Neural progenitor cell (in vitro differentiated cells): ENCODE results near the gene KIF25.

ENCODE experiments used
- EZH2 ChIP-seq: fragments of 200-600 bp; sonication (generic); IDR thresholded peaks from 2 replicates; pipeline ENCODE4 v1.6.1; 2017; ENCODE audit warnings: antibody characterized with exemption, mild to moderate bottlenecking, moderate library complexity
- EZH2phosphoT487 ChIP-seq: fragments of 200-600 bp; sonication (generic); IDR thresholded peaks from 2 replicates; pipeline ENCODE4 v1.6.1; 2017; ENCODE audit warnings: antibody characterized with exemption
- TF ChIP-seq, protein P1 (sequence below): fragments of 200-600 bp; sonication (generic); IDR thresholded peaks from 2 replicates; pipeline ENCODE4 v1.5.1; 2017; ENCODE audit warnings: antibody characterized with exemption, mild to moderate bottlenecking

DNA sequence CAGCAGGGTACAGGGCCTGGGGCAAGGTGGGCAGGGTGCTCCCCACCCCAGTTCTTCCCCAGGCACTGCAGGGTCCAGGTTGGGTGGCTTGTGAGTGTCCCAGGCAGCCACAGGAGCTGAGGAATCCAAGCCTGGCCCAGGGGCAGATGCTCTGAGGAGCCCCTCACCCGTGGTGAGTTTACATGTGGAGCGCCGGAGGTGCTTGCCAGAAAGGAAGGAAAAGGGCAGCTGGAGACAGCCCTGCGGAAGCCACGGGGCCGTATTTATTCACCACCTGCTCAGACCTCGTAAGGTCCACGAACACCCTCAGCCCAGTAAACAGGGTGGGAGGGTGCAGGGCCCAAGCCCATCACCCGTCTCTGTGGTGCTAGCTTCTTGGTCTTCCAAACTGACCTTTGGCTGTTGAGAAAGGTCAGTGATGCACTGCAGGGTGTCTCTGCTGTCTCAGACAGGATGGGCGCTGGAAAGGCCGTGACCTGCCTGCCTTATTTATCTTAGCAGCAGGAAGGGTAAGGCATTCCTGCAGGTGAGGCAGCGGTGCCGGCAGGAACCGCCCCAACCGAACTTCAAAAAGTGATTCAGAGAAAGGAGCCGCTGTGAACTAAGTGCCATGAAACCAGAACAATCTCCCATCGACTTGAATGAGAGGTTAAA, 85.5 kb downstream of the KIF25 start:
- TF ChIP-seq EZH2phosphoT487 (no peak), EZH2 (no peak)
- TF ChIP-seq, protein P1, sequence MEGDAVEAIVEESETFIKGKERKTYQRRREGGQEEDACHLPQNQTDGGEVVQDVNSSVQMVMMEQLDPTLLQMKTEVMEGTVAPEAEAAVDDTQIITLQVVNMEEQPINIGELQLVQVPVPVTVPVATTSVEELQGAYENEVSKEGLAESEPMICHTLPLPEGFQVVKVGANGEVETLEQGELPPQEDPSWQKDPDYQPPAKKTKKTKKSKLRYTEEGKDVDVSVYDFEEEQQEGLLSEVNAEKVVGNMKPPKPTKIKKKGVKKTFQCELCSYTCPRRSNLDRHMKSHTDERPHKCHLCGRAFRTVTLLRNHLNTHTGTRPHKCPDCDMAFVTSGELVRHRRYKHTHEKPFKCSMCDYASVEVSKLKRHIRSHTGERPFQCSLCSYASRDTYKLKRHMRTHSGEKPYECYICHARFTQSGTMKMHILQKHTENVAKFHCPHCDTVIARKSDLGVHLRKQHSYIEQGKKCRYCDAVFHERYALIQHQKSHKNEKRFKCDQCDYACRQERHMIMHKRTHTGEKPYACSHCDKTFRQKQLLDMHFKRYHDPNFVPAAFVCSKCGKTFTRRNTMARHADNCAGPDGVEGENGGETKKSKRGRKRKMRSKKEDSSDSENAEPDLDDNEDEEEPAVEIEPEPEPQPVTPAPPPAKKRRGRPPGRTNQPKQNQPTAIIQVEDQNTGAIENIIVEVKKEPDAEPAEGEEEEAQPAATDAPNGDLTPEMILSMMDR: no peak
